Psoas muscle (tissue), 8 donors: Measurements from ENCODE around the gene VWA3B. TPM values are rescaled to one million over a fixed set of nuclear protein-coding genes. Genes with fewer than 3 reads are reported as not detected.
"Not testable (repeated sequence)": the region's sequence is repeated elsewhere in the genome, so short reads cannot be mapped to it uniquely, and the experiment has no call there.

Source experiments
- ATAC-seq, 4 donors: fragments of 200-7000 bp; cut with Tn5 transposase; one replicate each; pipeline ENCODE4 v1.9.1; 2020; ENCODE audit warnings: moderate library complexity in 3 of 4, mild to moderate bottlenecking in 2 of 4
- DNase-seq, 2 donors: peaks; one replicate each; pipeline ENCODE4 v3.0.0-alpha.2; 2020
- H3K27ac ChIP-seq: fragments of 200-600 bp; one replicate; pipeline ENCODE4 v1.8.0; 2022
- H3K27me3 ChIP-seq, 3 donors: fragments of 200-600 bp in 1 of 3; one replicate each; pipeline versions ENCODE4 v1.6.1 to v1.8.0; 2013 to 2022; ENCODE audit warnings: low read length in 2 of 3, mild to moderate bottlenecking in 2 of 3, moderate library complexity in 1 of 3; ENCODE audit not compliant: insufficient read depth in 3 of 3
- H3K36me3 ChIP-seq, 2 donors: fragments of 200-600 bp in 1 of 2; one replicate each; pipeline versions ENCODE4 v1.6.1 to v1.8.0; 2013 to 2022; ENCODE audit warnings: low read depth in 1 of 2, mild to moderate bottlenecking in 1 of 2, moderate library complexity in 1 of 2; ENCODE audit not compliant: insufficient read depth in 1 of 2
- H3K4me1 ChIP-seq: fragments of 200-600 bp; one replicate; pipeline ENCODE4 v1.8.0; 2022
- H3K4me3 ChIP-seq: fragments of 200-600 bp; one replicate; pipeline ENCODE4 v1.8.0; 2022; ENCODE audit warnings: mild to moderate bottlenecking
- H3K9me3 ChIP-seq: fragments of 200-600 bp; one replicate; pipeline ENCODE4 v1.8.0; 2022
- WGBS, 3 donors: extraction: QIAGEN DNeasy Blood & Tissue Kit; methylation state at CpG; one replicate each; pipeline versions ENCODE4 v1.1.6 to v1.1.7; 2013; 5-methylcytosine and 5-hydroxymethylcytosine counted together
- intact Hi-C, 2 donors: fragments of 100-400 bp; cut with DNase I; formaldehyde crosslinking; loops; one replicate each; pipeline versions ENCODE4 v1.11.0 to v1.14.2; 2022
- polyA plus RNA-seq, 3 donors: library from polyadenylated mRNA; stranded (reverse); fragments of 200-250 nt; gene quantifications; one replicate each; pipeline ENCODE4 v1.2.3, GENCODE V29; 2013
- total RNA-seq, 4 donors: library from RNA; stranded (reverse); fragmentation: NEBNext Ultra II Directional in 2 of 4; extraction: Animal tissue kit (Norgen Biotek cat#: 25700) in 2 of 4; gene quantifications; one replicate each; pipeline versions ENCODE4 v1.2.1 to v1.2.4, GENCODE V29; 2021 to 2023
- TF ChIP-seq, protein P1 (sequence below): fragments of 200-600 bp; IDR thresholded peaks from one replicate; pipeline ENCODE4 v1.8.0; 2022; ENCODE audit warnings: antibody characterized with exemption
- donor health status: healthy with polysubstance abuse.
- donor health status: DM: no; HTN: no; CAD: no; lungs with moderate emphysema.
- donor health status: Bipolar disorder and iron deficiency.
- donor health status: healthy.
- donor health status: DM: yes; HTN: yes; CAD: no.
- donor health status: DM: no; HTN: no; CAD: no.
- donor health status: DM: no; HTN: no; CAD: no.
- donor health status: DM: yes; HTN: yes; CAD: no.

VWA3B gene
- total and polyA plus RNA-seq, 7 donors: 0.01 to 0.24 (median 0.21) TPM; not detected in 3

DNA sequence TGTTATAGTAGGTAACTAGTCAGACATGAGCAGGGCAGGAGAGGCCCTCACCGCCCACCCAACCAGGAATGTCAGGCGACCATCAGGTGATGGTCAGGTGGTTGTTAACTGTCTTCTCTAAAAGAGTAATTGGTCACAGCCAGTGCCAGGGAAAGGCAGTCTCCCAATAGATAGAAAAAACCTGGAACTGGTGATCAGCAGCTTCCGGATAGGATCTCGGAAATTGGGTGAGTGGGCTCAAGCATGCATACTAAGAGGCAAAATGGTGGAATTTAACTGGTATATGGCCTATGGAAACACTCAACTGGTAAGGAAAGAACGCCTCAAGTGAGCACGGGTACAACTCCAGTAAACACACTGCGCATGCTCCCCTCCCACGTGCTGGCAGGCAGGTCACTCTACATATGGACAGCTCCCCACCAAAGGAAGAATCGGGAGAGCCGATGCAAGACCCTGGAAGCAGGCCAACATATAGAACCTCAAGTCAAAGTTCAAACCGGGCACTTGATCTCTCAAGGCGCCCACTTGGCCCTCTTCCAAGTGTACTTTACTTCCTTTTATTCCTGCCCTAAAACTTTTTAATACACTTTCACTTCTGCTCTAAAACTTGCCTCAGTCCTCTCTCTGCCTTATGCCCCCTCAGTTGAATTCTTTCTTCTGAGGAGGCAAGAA is 47.7 kb upstream of the VWA3B start:
- 65 to 82% (median 72%) methylated on average over 12 of the region's 12 CpGs for WGBS, 3 donors
- ATAC-seq (no peak), DNase-seq (no peak)
- Histone ChIP-seq H3K4me3 (no peak overlapping the region), H3K9me3 (peaks cover 4% of the 10 kb centered on the region), H3K27ac (peak overlapping the region; percentile 46), H3K36me3 (no peaks in the 10 kb centered on the region), H3K4me1 (peaks cover 37% of the 10 kb centered on the region), H3K27me3 (no peaks in the 10 kb centered on the region)
- TF ChIP-seq, protein P1, sequence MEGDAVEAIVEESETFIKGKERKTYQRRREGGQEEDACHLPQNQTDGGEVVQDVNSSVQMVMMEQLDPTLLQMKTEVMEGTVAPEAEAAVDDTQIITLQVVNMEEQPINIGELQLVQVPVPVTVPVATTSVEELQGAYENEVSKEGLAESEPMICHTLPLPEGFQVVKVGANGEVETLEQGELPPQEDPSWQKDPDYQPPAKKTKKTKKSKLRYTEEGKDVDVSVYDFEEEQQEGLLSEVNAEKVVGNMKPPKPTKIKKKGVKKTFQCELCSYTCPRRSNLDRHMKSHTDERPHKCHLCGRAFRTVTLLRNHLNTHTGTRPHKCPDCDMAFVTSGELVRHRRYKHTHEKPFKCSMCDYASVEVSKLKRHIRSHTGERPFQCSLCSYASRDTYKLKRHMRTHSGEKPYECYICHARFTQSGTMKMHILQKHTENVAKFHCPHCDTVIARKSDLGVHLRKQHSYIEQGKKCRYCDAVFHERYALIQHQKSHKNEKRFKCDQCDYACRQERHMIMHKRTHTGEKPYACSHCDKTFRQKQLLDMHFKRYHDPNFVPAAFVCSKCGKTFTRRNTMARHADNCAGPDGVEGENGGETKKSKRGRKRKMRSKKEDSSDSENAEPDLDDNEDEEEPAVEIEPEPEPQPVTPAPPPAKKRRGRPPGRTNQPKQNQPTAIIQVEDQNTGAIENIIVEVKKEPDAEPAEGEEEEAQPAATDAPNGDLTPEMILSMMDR: no peak
- intact Hi-C loops: loop anchor here in 1 of 2 donors (5.0 kb wide), 1 partner anchor 118 kb away; no protein-coding TSS in a partner anchor

DNA sequence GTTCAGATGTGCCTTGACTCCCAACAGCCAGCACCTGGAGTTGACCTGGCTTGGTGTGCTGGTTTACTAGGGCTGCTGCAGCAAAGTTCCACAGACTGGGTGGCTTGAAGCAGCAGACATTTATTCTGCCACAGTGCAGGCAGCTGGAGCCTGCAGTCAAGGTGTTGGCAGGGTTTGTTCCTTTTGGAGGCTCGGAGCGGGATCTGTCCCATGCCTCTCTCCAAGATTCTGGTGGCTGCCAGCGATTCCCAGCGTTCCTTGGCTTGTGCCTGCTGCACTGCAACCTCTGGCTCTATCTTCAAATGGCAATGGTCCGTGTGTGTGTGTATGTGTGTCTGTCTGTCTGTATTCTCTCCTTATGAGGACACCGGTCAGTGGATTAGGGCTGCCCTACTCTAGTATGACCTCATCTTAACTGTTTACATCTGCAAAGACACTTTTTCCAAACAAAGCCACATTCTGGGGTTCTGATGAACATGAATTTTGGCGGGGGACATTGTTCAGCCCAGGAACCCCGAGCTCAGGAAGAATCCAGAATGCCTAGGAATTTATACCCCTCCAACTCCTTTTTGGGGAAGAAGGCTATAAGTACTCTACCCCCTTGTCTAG is 46.5 kb upstream of the VWA3B start:
- intact Hi-C loops: no loop called here
- TF ChIP-seq, protein P1: no peak
- peak overlapping the region; percentile 46 for H3K27ac ChIP-seq
- peaks cover 4% of the 10 kb centered on the region for H3K9me3 ChIP-seq
- no peak for DNase-seq
- H3K36me3 ChIP-seq: no peaks in the 10 kb centered on the region
- WGBS, 3 donors: 42 to 52% (median 49%) methylated on average over 8 of the region's 8 CpGs
- peaks cover 37% of the 10 kb centered on the region for H3K4me1 ChIP-seq
- no peak overlapping the region for H3K4me3 ChIP-seq
- H3K27me3 ChIP-seq: no peaks in the 10 kb centered on the region
- peak; percentile 35 to 70 (median 46) for ATAC-seq

DNA sequence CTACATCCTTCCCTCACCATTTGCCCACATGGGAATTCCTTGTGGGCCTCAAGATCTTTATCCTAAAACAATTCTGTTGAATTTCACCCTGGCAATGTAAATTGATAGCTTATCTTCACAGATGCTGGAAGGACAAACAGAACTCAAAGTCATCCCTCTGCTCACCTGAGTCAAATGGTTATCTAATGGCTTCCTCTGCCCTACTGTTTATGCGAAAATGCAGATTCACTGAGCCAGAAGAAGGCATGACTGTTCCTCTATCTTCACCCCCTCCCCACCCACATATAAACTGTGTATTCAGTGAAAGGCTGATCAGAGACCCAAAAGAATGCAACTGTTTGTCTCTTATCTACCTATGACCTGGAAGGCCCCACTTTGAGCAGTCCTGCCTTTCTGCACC is 43.9 kb upstream of the VWA3B start:
- Histone ChIP-seq H3K27ac (no peak overlapping the region), H3K36me3 (no peaks in the 10 kb centered on the region), H3K9me3 (peaks cover 4% of the 10 kb centered on the region), H3K4me1 (peaks cover 22% of the 10 kb centered on the region), H3K27me3 (no peaks in the 10 kb centered on the region), H3K4me3 (no peak overlapping the region)
- no peak for ATAC-seq
- TF ChIP-seq, protein P1: no peak
- intact Hi-C loops: no loop called here
- no peak for DNase-seq
- 90 to 100% (median 91%) methylated on average over 1 of the region's 1 CpG for WGBS, 3 donors

DNA sequence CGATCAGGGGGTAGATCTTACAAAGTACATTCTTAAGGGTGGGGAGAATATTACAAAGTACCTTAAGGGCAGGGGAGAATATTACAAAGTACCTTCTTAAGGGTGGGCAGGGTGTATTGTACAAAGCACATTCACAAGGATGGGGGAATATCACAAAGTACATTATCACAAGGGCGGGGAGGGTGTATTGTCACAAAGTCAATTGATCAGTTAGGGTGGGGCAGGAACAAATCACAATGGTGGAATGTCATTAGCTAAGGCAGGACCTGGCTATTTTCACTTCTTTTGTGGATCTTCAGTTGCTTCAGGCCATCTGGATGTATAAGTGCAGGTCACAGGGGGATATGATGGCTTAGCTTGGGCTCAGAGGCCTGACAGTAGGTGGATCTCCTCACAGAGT is 42.2 kb upstream of the VWA3B start:
- ATAC-seq, H3K27me3 ChIP-seq, H3K36me3 ChIP-seq, H3K9me3 ChIP-seq, H3K4me3 ChIP-seq, DNase-seq, intact Hi-C loops, H3K27ac ChIP-seq: not testable (repeated sequence)
- peaks cover 10% of the 10 kb centered on the region for H3K4me1 ChIP-seq
- 90 to 100% (median 93%) methylated on average over 2 of the region's 2 CpGs for WGBS, 3 donors

DNA sequence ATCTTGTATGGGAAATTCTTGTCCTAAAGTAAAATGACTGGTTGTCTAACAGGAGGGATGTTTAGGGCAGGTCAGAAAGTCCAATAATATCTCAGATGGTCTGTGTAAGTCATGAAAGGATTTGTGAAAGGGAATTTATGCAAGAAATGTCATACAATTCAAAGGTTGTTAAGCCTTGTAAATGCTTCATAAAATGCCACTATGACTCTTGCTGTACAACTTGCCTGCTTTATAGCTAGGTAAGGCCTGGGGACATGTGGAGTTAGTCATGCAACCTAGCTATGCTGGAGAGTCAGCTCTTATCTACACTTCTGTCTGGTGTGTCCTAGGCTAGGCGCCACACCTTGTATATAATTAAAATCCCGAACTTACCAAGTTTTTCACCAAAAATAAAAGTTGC is 36.9 kb upstream of the VWA3B start:
- 91 to 94% (median 92%) methylated on average over 2 of the region's 2 CpGs for WGBS, 3 donors
- TF ChIP-seq, protein P1: no peak
- no peak overlapping the region for H3K27ac ChIP-seq
- no peaks in the 10 kb centered on the region for H3K27me3 ChIP-seq
- DNase-seq: no peak
- H3K36me3 ChIP-seq: no peaks in the 10 kb centered on the region
- no peak for ATAC-seq
- no peaks in the 10 kb centered on the region for H3K9me3 ChIP-seq
- no peak overlapping the region for H3K4me3 ChIP-seq
- intact Hi-C loops: no loop called here
- no peaks in the 10 kb centered on the region for H3K4me1 ChIP-seq
